SU-DHL-6 (cell line): ENCODE data around the gene MCU.

Experiments
- H2AFZ ChIP-seq: fragments of 200-600 bp; sonication (generic); 2 replicates; pipeline ENCODE4 v1.6.1; 2014; ENCODE audit warnings: low read depth, mild to moderate bottlenecking, moderate library complexity, mixed read lengths, antibody characterized with exemption, low read length; ENCODE audit not compliant: severe bottlenecking
- H3F3A ChIP-seq: fragments of 200-600 bp; shearing (Covaris generic); 2 replicates; pipeline ENCODE4 v1.6.0; 2016; ENCODE audit warnings: antibody characterized with exemption, mild to moderate bottlenecking; ENCODE audit not compliant: insufficient read depth
- H3K27ac ChIP-seq: fragments of 200-600 bp; sonication (generic); 2 replicates; pipeline ENCODE4 v1.5.1; 2016; ENCODE audit warnings: low read depth, mild to moderate bottlenecking, low read length, moderate library complexity, mixed read lengths
- H3K27me3 ChIP-seq: fragments of 200-600 bp; sonication (generic), shearing (Covaris generic); 2 replicates; pipeline ENCODE4 v1.6.0; 2014; ENCODE audit warnings: mild to moderate bottlenecking, low read length
- H3K36me3 ChIP-seq: fragments of 200-600 bp; sonication (generic); 2 replicates; pipeline ENCODE4 v1.6.1; 2014; ENCODE audit warnings: mild to moderate bottlenecking, low read length, mixed read lengths
- H3K4me2 ChIP-seq: fragments of 300-600, 200-600 bp; shearing (Covaris generic), sonication (generic); 2 replicates; pipeline ENCODE4 v1.6.0; 2014; ENCODE audit warnings: low read length, low read depth, mild to moderate bottlenecking; ENCODE audit not compliant: poor library complexity, severe bottlenecking
- H3K4me3 ChIP-seq: fragments of 200-600 bp; sonication (generic); 2 replicates; pipeline ENCODE4 v1.5.1; 2014; ENCODE audit warnings: antibody characterized with exemption, low read length, mild to moderate bottlenecking, mixed read lengths; ENCODE audit not compliant: insufficient read depth, poor library complexity, severe bottlenecking
- H3K79me2 ChIP-seq: fragments of 200-600 bp; sonication (generic); 2 replicates; pipeline ENCODE4 v1.6.1; 2014; ENCODE audit warnings: mild to moderate bottlenecking, low read length, moderate library complexity; ENCODE audit not compliant: insufficient read depth
- H3K9ac ChIP-seq: fragments of 200-600 bp; sonication (generic); 2 replicates; pipeline ENCODE4 v1.7.0; 2014; ENCODE audit warnings: mild to moderate bottlenecking, low read length
- H3K9me2 ChIP-seq: fragments of 200-600 bp; sonication (generic); replicated peaks from 2 replicates; pipeline ENCODE4 v1.6.1; 2014; ENCODE audit warnings: low read length; ENCODE audit not compliant: insufficient read depth
- H3K9me3 ChIP-seq: fragments of 200-600 bp; sonication (generic); 2 replicates; pipeline ENCODE4 v1.6.1; 2014; ENCODE audit warnings: low read length, mixed read lengths; ENCODE audit not compliant: insufficient read depth
- H4K20me1 ChIP-seq: fragments of 200-600 bp; sonication (generic); 2 replicates; pipeline ENCODE4 v1.6.1; 2014; ENCODE audit warnings: low read depth, mild to moderate bottlenecking, antibody characterized with exemption, low read length, moderate library complexity, mixed read lengths
- CTCF ChIP-seq: fragments of 200-600 bp; sonication (generic); IDR thresholded peaks from one replicate; pipeline ENCODE4 v1.5.1; 2017; ENCODE audit warnings: antibody characterized with exemption, mild to moderate bottlenecking, low read length, moderate library complexity; ENCODE audit not compliant: insufficient read depth, poor library complexity, severe bottlenecking
- EZH2phosphoT487 ChIP-seq: fragments of 200-600 bp; sonication (generic), shearing (Covaris generic); conservative IDR thresholded peaks from 2 replicates; pipeline ENCODE4 v1.6.1; 2018; ENCODE audit warnings: mild to moderate bottlenecking, antibody characterized with exemption, low read length, moderate library complexity, mixed read lengths

The MCU gene

GRCh38 chr10:72832701-72833100 is 140.8 kb downstream of the MCU start:
- Histone ChIP-seq H3K4me2 (no peak overlapping the region), H3K9ac (no peak overlapping the region), H3K27me3 (no peaks in the 10 kb centered on the region), H2AFZ (no peak overlapping the region), H3K36me3 (no peaks in the 10 kb centered on the region), H3F3A (no peaks in the 10 kb centered on the region), H4K20me1 (no peaks in the 10 kb centered on the region), H3K27ac (no peak overlapping the region), H3K79me2 (no peaks in the 10 kb centered on the region), H3K9me2 (no peaks in the 10 kb centered on the region), H3K9me3 (no peaks in the 10 kb centered on the region), H3K4me3 (no peak overlapping the region)
- no peak for TF ChIP-seq EZH2phosphoT487
- TF ChIP-seq CTCF, result no peak

- Histone ChIP-seq H3K9me3 (no peaks in the 10 kb centered on the region), H2AFZ (no peak overlapping the region), H3K27me3 (no peaks in the 10 kb centered on the region), H3K36me3 (no peaks in the 10 kb centered on the region), H4K20me1 (no peaks in the 10 kb centered on the region), H3K4me3 (no peak overlapping the region), H3K79me2 (no peaks in the 10 kb centered on the region), H3F3A (no peaks in the 10 kb centered on the region), H3K9me2 (no peaks in the 10 kb centered on the region), H3K9ac (no peak overlapping the region), H3K27ac (no peak overlapping the region), H3K4me2 (no peak overlapping the region)
- no peak for TF ChIP-seq EZH2phosphoT487
- peak; percentile 37 for TF ChIP-seq CTCF
Measured at GRCh38 chr10:72834183-72834825, 142.4 kb downstream of the MCU start.

- no peaks in the 10 kb centered on the region for H3K79me2 ChIP-seq
- TF ChIP-seq CTCF (no peak), EZH2phosphoT487 (no peak)
- no peaks in the 10 kb centered on the region for H3K9me3 ChIP-seq
- no peaks in the 10 kb centered on the region for H3F3A ChIP-seq
- no peaks in the 10 kb centered on the region for H3K27me3 ChIP-seq
- no peak overlapping the region for H3K9ac ChIP-seq
- H3K4me3 ChIP-seq, result no peak overlapping the region
- no peak overlapping the region for H2AFZ ChIP-seq
- H3K27ac ChIP-seq, result no peak overlapping the region
- H3K9me2 ChIP-seq, result no peaks in the 10 kb centered on the region
- no peak overlapping the region for H3K4me2 ChIP-seq
- H3K36me3 ChIP-seq, result no peaks in the 10 kb centered on the region
- H4K20me1 ChIP-seq, result no peaks in the 10 kb centered on the region
Measured at GRCh38 chr10:72840319-72840718, 148.4 kb downstream of the MCU start.
